ENCODE results near the gene TSPAN5. TPM values are rescaled to one million over a fixed set of nuclear protein-coding genes. Genes with fewer than 3 reads are reported as not detected.

Gene TSPAN5
- total RNA-seq, 1 experiment from 2014 or later, result 18.5 TPM

DNA sequence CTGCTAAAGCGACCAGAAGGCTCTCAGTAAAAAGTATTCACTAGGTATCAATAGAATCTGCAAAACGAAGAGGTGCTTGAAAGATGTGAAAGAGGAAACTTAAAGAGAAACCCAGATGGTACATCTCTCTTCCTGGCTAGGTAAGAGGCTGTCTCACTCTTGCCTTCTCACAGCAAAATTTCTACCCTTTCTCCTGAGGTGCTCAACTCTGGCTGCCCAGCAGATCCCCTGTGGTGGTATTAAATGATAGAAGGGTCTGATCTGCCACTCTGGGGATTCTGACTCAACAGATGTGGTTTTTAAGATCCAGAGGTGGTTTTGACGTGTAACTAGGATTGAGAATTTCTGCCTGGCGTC is 14.9 kb upstream of the TSPAN5 start:
- CTCF ChIA-PET, result no interaction called here
- DNase-seq (ENCODE audit: unreplicated experiment), result no peak
- no TSS peak for BruUV-seq (replicated peaks)
- POLR2A ChIA-PET, result no interaction called here
- TF ChIP-seq, protein P1, sequence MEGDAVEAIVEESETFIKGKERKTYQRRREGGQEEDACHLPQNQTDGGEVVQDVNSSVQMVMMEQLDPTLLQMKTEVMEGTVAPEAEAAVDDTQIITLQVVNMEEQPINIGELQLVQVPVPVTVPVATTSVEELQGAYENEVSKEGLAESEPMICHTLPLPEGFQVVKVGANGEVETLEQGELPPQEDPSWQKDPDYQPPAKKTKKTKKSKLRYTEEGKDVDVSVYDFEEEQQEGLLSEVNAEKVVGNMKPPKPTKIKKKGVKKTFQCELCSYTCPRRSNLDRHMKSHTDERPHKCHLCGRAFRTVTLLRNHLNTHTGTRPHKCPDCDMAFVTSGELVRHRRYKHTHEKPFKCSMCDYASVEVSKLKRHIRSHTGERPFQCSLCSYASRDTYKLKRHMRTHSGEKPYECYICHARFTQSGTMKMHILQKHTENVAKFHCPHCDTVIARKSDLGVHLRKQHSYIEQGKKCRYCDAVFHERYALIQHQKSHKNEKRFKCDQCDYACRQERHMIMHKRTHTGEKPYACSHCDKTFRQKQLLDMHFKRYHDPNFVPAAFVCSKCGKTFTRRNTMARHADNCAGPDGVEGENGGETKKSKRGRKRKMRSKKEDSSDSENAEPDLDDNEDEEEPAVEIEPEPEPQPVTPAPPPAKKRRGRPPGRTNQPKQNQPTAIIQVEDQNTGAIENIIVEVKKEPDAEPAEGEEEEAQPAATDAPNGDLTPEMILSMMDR (IDR thresholded peaks at IDR 0.05; ENCODE audit: unreplicated experiment), result no peak
- no peaks in the 10 kb centered on the region for H3K4me1 Mint-ChIP-seq (ENCODE audit: insufficient read depth, unreplicated experiment)
- H3K4me3 Mint-ChIP-seq (ENCODE audit: unreplicated experiment), result no peak overlapping the region
- peaks cover 11% of the 10 kb centered on the region for H3K27me3 Mint-ChIP-seq (ENCODE audit: insufficient read depth, unreplicated experiment)
- no peaks in the 10 kb centered on the region for H3K9me3 Mint-ChIP-seq (ENCODE audit: unreplicated experiment)
- H3K27ac Mint-ChIP-seq (ENCODE audit: low read depth, unreplicated experiment), result no peak overlapping the region
- intact Hi-C loops (cut with micrococcal nuclease), result loop anchor here (5.0 kb wide), 1 partner anchor 521 kb away; no protein-coding TSS in a partner anchor
- no peaks in the 10 kb centered on the region for H3K36me3 Mint-ChIP-seq (ENCODE audit: insufficient read depth, unreplicated experiment)

DNA sequence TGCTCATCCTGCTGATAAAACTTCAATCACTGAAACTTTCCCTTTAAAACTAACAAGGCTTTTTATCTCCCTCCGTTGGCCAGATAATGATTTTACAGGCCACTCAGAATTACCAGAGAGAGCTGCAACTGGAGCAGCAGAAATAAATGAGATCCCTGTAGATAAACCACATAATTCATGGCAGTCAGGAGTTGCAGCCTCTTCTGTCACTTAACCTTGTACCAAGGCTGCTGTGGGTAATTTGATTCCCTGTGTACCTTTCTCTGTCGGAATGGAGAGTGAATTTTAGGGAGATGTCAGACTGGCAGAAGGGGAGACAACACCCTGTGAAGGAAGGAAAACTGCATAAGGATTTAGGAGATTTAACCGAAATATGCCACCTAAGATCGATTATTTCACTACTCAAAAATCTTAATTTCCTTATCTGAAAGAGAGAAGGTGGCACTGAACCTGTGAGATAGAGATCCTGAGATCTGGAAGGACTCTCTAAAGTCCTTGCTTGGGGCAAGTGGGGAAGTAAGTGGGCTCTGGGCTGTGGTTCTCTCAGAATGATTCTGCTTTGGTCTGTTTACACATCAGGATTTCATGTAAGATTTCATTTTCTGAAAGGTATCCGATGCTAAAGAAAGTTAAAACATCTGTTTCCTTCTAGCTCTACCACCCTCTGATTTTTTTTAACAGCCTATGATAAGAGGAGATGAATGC is 14.3 kb upstream of the TSPAN5 start:
- Mint-ChIP-seq H3K9me3 (ENCODE audit: unreplicated experiment) (no peaks in the 10 kb centered on the region), H3K4me3 (ENCODE audit: unreplicated experiment) (no peak overlapping the region), H3K27ac (ENCODE audit: low read depth, unreplicated experiment) (no peak overlapping the region), H3K27me3 (ENCODE audit: insufficient read depth, unreplicated experiment) (peaks cover 11% of the 10 kb centered on the region), H3K36me3 (ENCODE audit: insufficient read depth, unreplicated experiment) (no peaks in the 10 kb centered on the region), H3K4me1 (ENCODE audit: insufficient read depth, unreplicated experiment) (no peaks in the 10 kb centered on the region)
- TF ChIP-seq, protein P1 (IDR thresholded peaks at IDR 0.05; ENCODE audit: unreplicated experiment), result no peak
- POLR2A ChIA-PET, result no interaction called here
- CTCF ChIA-PET, result no interaction called here
- DNase-seq (ENCODE audit: unreplicated experiment), result no peak
- intact Hi-C loops (cut with micrococcal nuclease), result loop anchor here (5.0 kb wide), 1 partner anchor 520 kb away; no protein-coding TSS in a partner anchor
- BruUV-seq (replicated peaks), result no TSS peak

DNA sequence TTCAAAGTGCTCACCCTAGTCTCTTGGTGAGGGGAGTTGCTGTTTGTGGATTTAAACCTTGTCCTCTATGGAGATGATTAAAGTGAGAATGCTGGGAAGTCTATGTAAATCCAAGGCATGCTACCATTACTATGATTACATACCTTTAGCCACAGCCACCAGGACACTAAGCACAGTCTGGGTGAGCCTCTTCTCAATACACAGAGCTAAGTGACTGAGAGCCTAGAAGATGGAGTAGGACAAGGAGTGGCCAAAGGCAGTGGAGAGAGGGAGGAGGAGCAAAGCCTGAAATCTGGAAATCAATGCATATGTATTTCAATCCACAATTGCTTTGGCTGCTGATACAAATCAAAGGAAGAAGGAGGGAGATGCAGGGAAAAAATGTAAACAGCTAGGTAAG is 12.7 kb upstream of the TSPAN5 start:
- Mint-ChIP-seq H3K27ac (ENCODE audit: low read depth, unreplicated experiment) (no peak overlapping the region), H3K9me3 (ENCODE audit: unreplicated experiment) (no peaks in the 10 kb centered on the region), H3K36me3 (ENCODE audit: insufficient read depth, unreplicated experiment) (no peaks in the 10 kb centered on the region), H3K27me3 (ENCODE audit: insufficient read depth, unreplicated experiment) (peaks cover 11% of the 10 kb centered on the region), H3K4me3 (ENCODE audit: unreplicated experiment) (no peak overlapping the region), H3K4me1 (ENCODE audit: insufficient read depth, unreplicated experiment) (no peaks in the 10 kb centered on the region)
- DNase-seq (ENCODE audit: unreplicated experiment), result no peak
- ChIA-PET CTCF (interaction anchor here (1.1 to 1.3 kb wide), 2 partner anchors 17 to 21 kb away, joined by 3 to 4 read pairs; no protein-coding TSS in a partner anchor), POLR2A (interaction anchor here (1.0 to 1.2 kb wide), 2 partner anchors 11 to 41 kb away, joined by 3 read pairs; no protein-coding TSS in a partner anchor)
- TF ChIP-seq, protein P1 (IDR thresholded peaks at IDR 0.05; ENCODE audit: unreplicated experiment), result no peak
- BruUV-seq (replicated peaks), result no TSS peak
- intact Hi-C loops (cut with micrococcal nuclease), result loop anchor here (5.0 kb wide), 1 partner anchor 519 kb away; no protein-coding TSS in a partner anchor

DNA sequence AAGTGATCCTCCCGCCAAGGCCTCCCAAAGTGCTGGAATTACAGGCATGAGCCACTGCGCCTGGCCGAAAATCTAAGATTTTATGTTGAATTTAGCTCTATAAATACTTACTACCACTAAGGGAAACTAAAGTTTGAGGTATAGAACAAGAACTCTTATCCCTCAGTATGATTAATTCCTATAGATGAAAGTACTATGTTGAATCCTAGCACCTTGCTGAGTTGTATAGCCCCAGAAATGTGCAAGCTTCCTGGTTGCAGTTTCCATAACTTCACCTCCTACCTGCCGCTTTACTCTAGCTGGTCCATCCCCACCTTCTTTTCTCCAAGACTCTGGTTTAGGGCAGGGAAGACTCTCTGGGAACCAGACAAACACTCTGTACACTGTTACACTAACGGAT is 11.8 kb upstream of the TSPAN5 start:
- ChIA-PET POLR2A (interaction anchor here (1.2 kb wide), 1 partner anchor 42 kb away, joined by 3 read pairs; no protein-coding TSS in a partner anchor), CTCF (interaction anchor here (1.2 to 1.3 kb wide), 2 partner anchors 22 to 203 kb away, joined by 3 to 4 read pairs; no protein-coding TSS in a partner anchor)
- Mint-ChIP-seq H3K9me3 (ENCODE audit: unreplicated experiment) (no peaks in the 10 kb centered on the region), H3K4me3 (ENCODE audit: unreplicated experiment) (no peak overlapping the region), H3K36me3 (ENCODE audit: insufficient read depth, unreplicated experiment) (no peaks in the 10 kb centered on the region), H3K27me3 (ENCODE audit: insufficient read depth, unreplicated experiment) (peaks cover 11% of the 10 kb centered on the region), H3K4me1 (ENCODE audit: insufficient read depth, unreplicated experiment) (no peaks in the 10 kb centered on the region), H3K27ac (ENCODE audit: low read depth, unreplicated experiment) (no peak overlapping the region)
- TF ChIP-seq, protein P1 (IDR thresholded peaks at IDR 0.05; ENCODE audit: unreplicated experiment), result no peak
- DNase-seq (ENCODE audit: unreplicated experiment), result no peak
- BruUV-seq (replicated peaks), result no TSS peak
- intact Hi-C loops (cut with micrococcal nuclease), result loop anchor here (5.0 kb wide), 1 partner anchor 518 kb away; no protein-coding TSS in a partner anchor

Data from MCF 10A (cell line).